HG02885 (cell line): ENCODE measurements around the gene TBL2.
A peak's percentile ranks its signal among the peaks of the same experiment; 100 is the strongest.
"Not testable (repeated sequence)": the region's sequence is repeated elsewhere in the genome, so short reads cannot be mapped to it uniquely, and the experiment has no call there.

ENCODE experiments used
- ATAC-seq: cut with Tn5 transposase; IDR thresholded peaks from one replicate; pipeline ENCODE4 v1.9.1; 2021; ENCODE audit warnings: mild to moderate bottlenecking; ENCODE audit not compliant: unreplicated experiment, poor library complexity

Gene TBL2

DNA sequence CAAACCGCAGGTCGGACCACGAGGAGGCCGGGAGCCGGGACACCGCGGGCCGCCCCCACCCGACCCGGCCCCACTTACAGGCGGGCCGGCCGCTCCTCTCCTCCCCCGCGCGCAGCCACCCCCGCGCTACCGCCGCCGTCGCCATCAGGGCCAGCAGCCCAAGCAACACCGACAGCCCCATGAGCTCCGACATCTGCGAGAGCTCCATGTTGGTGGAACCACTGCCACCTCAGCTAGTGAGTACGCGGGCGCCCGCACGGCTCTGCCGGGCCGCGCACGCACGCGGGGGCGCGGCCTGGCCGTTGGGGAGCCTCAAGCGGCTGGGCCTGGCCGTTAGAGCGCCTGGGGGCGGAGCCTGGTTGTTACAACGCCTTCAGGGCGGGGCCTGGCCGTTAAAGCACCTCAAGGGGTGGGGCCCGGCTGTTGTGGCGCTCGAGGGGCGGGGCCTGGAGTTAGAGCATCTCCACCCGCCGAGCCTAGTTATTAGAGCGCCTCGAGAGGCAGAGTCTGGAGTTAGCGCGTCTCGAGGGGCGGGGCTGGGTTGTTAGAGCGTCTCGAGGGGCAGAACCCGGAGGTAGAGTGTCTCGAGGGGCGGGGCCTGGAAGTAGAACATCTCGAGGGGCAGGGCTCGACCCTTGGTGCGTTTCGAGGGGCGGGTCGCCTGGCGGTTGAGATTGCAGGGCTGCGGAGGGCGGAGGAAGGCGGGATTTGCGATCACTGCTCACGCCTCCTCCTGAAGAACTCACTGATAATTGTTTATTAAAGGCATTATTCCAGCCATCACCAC is at the start of gene TBL2:
Gene TBL2, minus strand, starts transcription at position 238 of the 787 bp plus-strand sequence. Its CDS starts 30 bp downstream, at position 208.
- ATAC-seq, result peak; percentile 89

- no peak for ATAC-seq
Measured at GRCh38 chr7:73626814-73627213, 48.4 kb upstream of the TBL2 start.

- no peak for ATAC-seq
Measured at GRCh38 chr7:73625276-73625675, 46.9 kb upstream of the TBL2 start.

DNA sequence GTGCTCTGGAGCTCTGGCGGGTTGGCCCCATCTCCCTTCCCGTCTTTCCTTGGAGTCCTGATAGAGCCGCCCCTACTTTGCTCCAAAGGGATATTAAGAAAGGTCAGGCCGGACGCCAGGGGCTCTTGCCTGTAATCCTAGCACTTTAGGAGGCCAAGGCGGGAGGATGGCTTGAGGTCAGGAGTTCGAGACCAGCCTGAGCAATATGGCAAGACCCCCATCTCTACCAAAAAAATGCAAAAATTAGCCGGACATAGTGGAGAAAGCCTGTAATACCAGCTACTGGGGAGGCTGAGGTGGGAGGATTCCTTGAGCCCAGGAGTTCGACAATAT is 46.3 kb upstream of the TBL2 start:
- no peak for ATAC-seq

- ATAC-seq, result no peak
Measured at GRCh38 chr7:73623798-73624668, 45.7 kb upstream of the TBL2 start, which contains the start of gene MLXIPL. Gene MLXIPL, minus strand, starts transcription at chr7:73624522. Its CDS starts 30 bp downstream, at chr7:73624492.

- ATAC-seq, result no peak
Measured at GRCh38 chr7:73622909-73623797, 44.8 kb upstream of the TBL2 start.

DNA sequence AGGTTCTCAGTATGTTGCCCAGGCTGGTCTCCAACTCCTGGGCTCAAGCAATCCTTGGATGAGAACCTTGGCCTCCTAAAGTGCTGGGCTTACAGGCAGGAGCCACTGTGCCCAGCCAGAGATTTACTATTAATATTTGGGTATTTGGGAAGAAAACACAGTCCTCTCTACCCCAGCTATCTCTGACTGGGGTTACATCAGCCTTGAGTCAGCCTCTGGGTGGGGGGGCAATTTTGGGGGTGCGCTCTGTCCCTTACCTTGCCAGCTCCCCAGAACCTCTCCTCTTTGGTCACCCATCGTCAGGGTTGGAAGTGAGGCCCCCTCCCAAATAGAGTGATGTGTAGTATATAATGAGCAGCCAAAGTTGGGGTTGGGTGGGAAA is 44.1 kb upstream of the TBL2 start:
- no peak for ATAC-seq

DNA sequence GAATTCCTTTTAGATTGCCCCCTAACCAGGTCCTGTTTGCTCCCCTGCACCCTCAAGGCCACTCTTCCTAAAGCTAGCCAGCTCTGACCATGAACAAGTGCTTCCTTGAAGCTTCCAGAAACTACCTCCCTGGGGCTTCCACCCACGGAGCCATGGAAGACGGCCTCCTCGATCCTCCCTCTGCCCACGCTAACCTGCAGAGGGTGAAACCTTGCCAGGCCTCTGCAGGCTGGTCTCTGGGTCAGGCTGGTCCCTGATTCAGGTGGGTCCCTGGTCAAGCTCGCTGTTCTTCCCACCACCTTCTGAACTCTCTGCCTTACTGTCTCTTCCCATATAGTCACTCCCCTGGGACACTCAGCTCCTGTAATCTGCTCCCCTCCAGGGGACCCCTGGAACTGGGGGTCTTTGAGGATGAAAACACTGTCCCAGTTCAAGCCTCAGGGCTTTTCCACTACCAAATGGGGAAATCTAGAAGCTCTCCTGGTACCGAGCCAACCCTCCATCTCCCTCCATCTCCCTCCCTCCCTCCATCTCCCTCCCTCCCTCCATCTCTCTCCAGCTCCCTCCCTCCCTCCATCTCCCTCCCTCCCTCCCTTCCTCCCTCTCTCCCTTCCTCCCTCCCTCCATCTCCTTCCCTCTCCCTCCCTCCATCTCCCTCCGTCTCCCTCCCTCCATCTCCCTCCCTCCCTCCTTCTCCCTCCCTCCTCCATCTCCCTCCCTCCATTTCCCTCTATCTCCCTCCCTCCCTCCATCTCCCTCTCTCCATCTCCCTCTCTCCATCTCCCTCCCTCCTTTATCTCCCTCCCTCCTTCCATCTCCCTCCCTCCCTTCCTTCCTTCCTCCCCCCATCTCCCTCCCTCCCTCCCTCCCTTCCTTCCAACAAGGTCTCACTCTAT is 43.0 kb upstream of the TBL2 start:
- no peak for ATAC-seq

GRCh38 chr7:73619394-73619793 is 41.0 kb upstream of the TBL2 start:
- not testable (repeated sequence) for ATAC-seq

DNA sequence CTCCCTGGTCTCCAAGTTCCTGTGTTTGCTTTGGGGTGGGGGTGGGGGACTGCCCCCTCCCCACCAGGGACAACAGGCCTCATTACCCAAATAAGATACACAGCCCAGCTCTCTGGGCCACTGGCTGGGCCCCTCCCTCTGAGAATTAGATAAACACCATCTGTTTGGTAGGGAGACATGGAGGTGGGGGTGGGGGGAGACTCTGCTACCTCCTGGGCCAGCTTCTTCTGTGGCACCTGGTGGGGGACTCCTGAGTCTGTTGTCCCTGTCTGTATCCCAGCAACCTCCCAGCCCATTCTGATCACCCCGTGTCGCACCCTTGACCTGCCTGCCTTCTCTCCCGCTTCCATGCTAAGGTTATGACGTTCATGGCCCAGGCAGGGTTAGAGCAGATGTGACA is 40.2 kb upstream of the TBL2 start:
- no peak for ATAC-seq

- ATAC-seq, result not testable (repeated sequence)
Measured at GRCh38 chr7:73617520-73617919, 39.1 kb upstream of the TBL2 start.

- no peak for ATAC-seq
Measured at GRCh38 chr7:73615886-73616285, 37.5 kb upstream of the TBL2 start.

- ATAC-seq, result not testable (repeated sequence)
Measured at GRCh38 chr7:73614937-73615336, 36.6 kb upstream of the TBL2 start.

DNA sequence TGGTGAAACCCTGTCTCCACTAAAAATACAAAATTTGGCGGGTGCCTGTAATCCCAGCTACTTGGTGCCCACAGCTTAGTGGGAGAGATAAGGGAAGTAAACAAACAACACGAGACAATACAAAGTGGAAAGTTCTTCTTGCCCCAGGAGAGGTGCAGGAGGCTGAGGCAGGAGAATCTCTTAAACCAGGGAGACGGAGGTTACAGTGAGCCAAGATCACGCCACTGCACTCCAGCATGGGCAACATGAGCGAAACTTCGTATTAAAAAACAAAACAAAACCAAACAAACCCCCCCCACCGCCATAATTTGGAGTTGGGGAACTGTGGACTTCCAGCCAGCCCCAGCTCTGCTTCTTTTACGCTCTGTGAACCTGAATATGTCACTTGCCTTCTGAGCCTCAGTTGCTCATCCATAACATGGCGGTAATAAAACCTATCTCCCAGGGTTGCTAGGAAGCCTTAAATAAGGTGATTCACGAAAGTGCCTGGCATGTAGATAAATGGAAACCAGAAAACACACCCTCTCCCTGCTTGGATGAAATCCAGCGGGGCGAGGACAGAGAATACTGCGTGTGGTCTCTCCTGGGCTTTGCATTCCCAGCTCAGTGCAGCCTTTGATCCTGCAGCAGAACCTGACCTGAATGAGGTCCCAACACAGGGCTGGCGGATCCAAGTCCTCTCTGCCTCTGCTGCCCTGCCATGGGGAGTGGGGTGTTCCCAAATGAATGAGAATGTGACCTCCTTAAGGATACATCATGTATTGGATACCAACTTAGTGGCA is 35.8 kb upstream of the TBL2 start:
- no peak for ATAC-seq

DNA sequence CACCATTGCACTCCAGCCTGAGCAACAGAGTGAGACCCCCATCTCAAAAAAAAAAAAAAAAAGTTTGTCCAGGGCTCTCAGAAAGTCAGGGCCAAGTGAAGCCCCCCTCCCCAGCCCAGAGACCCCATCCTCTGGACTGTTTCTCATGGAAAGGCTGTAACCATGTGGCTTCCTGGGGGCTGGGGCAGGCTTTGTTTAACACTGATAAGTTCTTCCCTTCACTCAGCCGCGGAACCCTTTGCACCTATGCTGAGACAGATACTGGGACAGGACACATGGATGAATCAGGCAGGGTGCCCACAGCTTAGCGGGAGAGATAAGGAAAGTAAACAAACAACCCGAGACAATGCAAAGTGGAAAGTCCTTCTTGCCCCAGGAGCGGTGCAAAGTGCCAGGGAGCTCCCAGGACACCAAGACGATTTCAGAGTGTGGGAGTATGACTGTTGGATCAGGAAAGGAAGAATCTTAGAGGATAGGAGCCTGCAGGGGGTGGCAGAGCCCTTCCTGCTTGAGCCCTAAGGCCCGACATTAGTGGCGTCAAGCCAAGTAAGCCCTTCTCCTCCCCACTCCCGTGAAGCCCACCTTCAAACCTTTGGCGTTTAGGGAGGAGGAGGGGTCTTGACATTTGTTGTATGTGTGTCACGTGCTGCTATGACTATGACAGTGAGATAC is 34.4 kb upstream of the TBL2 start:
- no peak for ATAC-seq

DNA sequence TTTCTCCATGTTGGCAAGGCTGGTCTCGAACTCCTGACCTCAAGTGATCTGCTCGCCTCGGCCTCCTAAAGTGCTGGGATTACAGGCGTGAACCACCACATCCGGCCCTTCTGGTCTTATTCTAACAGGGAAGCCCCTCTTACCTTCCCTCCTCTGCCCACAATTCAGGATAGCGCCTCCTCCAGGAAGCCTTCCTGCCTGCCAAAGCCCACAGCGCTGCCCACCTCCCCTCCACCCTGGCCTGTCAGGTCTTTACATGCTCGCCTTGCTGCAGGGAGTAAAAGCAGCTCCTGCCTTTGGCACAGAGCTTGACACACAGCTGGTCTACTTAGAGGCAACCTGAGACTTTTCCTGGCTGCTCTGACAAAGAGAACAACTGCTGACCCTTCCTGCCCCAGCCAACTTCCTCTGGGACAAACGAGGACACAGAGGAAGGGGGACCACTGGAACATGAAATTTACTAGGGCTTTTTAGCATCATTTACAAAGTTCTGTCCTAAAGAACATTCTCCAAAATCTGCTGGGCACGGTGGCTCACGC is 32.7 kb upstream of the TBL2 start:
- ATAC-seq, result no peak

- no peak for ATAC-seq
Measured at GRCh38 chr7:73610105-73610504, 31.7 kb upstream of the TBL2 start.

GRCh38 chr7:73607692-73607983 is 29.3 kb upstream of the TBL2 start:
- ATAC-seq, result not testable (repeated sequence)
